ENCODE results near the gene NLGN2. TPM values are rescaled to one million over a fixed set of nuclear protein-coding genes. Genes with fewer than 3 reads are reported as not detected.

The NLGN2 gene
- total RNA-seq, 1 donor from 2014 or later = 34.3 TPM

- DNase-seq (ENCODE audit: low spot score in 2 of 2) = peak in 1 of 2 donors; percentile 86
- no peaks in the 10 kb centered on the region for H3K36me3 ChIP-seq
- H3K4me3 ChIP-seq = peak overlapping the region; percentile 59 to 69
- no peaks in the 10 kb centered on the region for H3K9me3 ChIP-seq
- intact Hi-C loops (cut with DNase I) = loop anchor here (1.0 to 2.0 kb wide), 4 partner anchors 18 to 124 kb away; partner anchors contain the start of genes KCTD11, POLR2A and SENP3
- H3K27me3 ChIP-seq = peaks cover 14% of the 10 kb centered on the region
- peak overlapping the region; percentile 45 to 62 for H3K27ac ChIP-seq
- TF ChIP-seq CTCF (IDR thresholded peaks at IDR 0.05) = peak; percentile 61 to 89 (median 76)
- peaks cover 18 to 36% of the 10 kb centered on the region in 2 donors for H3K4me1 ChIP-seq
These were observed 29.1 kb downstream of the NLGN2 start for GRCh38 chr17:7436556-7437368.

GRCh38 chr17:7437369-7437863 is 29.8 kb downstream of the NLGN2 start:
- H3K4me3 ChIP-seq = peak overlapping the region; percentile 45 to 69
- H3K36me3 ChIP-seq = no peaks in the 10 kb centered on the region
- no peak for TF ChIP-seq CTCF (IDR thresholded peaks at IDR 0.05)
- intact Hi-C loops (cut with DNase I) = loop anchor here (1.0 to 2.0 kb wide), 3 partner anchors 17 to 123 kb away; partner anchors contain the start of genes POLR2A and SENP3
- DNase-seq (ENCODE audit: low spot score in 2 of 2) = no peak
- no peaks in the 10 kb centered on the region for H3K9me3 ChIP-seq
- H3K27me3 ChIP-seq = peaks cover 14% of the 10 kb centered on the region
- H3K27ac ChIP-seq = peak overlapping the region in 1 of 2 donors; percentile 45
- H3K4me1 ChIP-seq = peaks cover 18 to 36% of the 10 kb centered on the region in 2 donors

GRCh38 chr17:7437950-7438614 is 30.4 kb downstream of the NLGN2 start:
- H3K27me3 ChIP-seq = peaks cover 14% of the 10 kb centered on the region
- no peak for TF ChIP-seq CTCF (IDR thresholded peaks at IDR 0.05)
- H3K4me3 ChIP-seq = peak overlapping the region; percentile 45 to 69
- intact Hi-C loops (cut with DNase I) = loop anchor here (1.0 to 2.0 kb wide), 4 partner anchors 17 to 123 kb away; partner anchors contain the start of genes POLR2A and SENP3
- H3K4me1 ChIP-seq = peaks cover 18 to 36% of the 10 kb centered on the region in 2 donors
- no peaks in the 10 kb centered on the region for H3K36me3 ChIP-seq
- DNase-seq (ENCODE audit: low spot score in 2 of 2) = no peak
- H3K27ac ChIP-seq = peak overlapping the region in 1 of 2 donors; percentile 25
- no peaks in the 10 kb centered on the region for H3K9me3 ChIP-seq

DNA sequence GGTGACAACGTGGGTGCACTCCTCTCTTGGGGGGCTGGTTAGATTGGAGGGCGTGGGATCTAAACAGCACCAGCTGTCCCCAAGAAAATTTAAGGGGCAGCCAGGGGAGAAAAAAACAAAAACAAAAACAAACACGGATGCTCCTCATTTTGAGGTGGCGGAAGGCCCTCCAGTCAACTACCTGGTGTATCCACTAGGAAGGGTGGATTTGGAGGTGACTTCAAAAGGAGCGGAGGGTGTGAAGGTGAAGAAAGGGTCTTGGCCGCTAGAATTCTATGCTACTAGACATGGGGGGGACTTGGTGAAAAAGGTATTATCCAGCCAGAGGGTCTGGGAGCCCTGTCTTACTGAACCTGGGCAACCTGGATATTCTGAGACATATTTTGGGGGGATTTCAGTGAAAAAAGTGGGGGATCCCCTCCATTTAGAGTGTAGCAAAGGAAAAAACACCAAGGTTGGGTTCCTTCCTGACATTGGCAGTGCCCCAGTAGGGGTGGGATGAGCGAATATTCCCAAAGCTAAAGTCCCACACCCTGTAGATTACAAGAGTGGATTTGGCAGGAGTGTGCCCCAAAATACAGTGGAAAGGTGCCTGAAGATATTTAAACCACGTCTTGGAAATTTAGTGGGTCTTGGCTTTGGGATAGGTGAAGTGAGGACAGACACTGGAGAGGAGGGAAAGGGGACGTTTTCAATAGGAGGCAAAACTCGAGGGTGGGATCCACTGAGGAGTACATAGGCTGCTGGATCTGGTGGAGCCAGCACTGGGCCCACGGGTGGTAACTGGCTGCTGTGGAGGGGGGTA is 31.2 kb downstream of the NLGN2 start:
- no peaks in the 10 kb centered on the region for H3K36me3 ChIP-seq
- H3K4me1 ChIP-seq = peaks cover 18 to 36% of the 10 kb centered on the region in 2 donors
- intact Hi-C loops (cut with DNase I) = loop anchor here (1.0 kb wide), 1 partner anchor 83 kb away; no protein-coding TSS in a partner anchor
- DNase-seq (ENCODE audit: low spot score in 2 of 2) = no peak
- H3K27ac ChIP-seq = no peak overlapping the region
- TF ChIP-seq CTCF (IDR thresholded peaks at IDR 0.05) = no peak
- H3K27me3 ChIP-seq = peaks cover 14% of the 10 kb centered on the region
- H3K4me3 ChIP-seq = peak overlapping the region; percentile 51 to 69
- no peaks in the 10 kb centered on the region for H3K9me3 ChIP-seq

Data from ascending aorta (tissue), 2 donors.